WTC11 (cell line): ENCODE data around the gene ZPLD1.

ENCODE experiments used
- CREB1 ChIP-seq: sonication (generic); formaldehyde crosslinking; IDR thresholded peaks from 2 replicates; pipeline ENCODE4 v1.8.0; 2023; ENCODE audit warnings: mild to moderate bottlenecking, missing genetic modification reagents
- GABPB1 ChIP-seq: sonication (generic); formaldehyde crosslinking; IDR thresholded peaks from 2 replicates; pipeline ENCODE4 v1.8.1; 2023; ENCODE audit warnings: mild to moderate bottlenecking, missing genetic modification reagents
- NFYB ChIP-seq: sonication (generic); formaldehyde crosslinking; conservative IDR thresholded peaks from 2 replicates; pipeline ENCODE4 v1.8.0; 2022; ENCODE audit warnings: low read depth, missing genetic modification reagents
- TF ChIP-seq, protein P1 (sequence below): sonication (generic); formaldehyde crosslinking; IDR thresholded peaks from 2 replicates; pipeline ENCODE4 v1.8.0; 2022; ENCODE audit warnings: mild to moderate bottlenecking, missing genetic modification reagents
- TF ChIP-seq, protein P2 (sequence below): fragments of 200-600 bp; IDR thresholded peaks from 2 replicates; pipeline ENCODE4 v1.8.0; 2022; ENCODE audit warnings: antibody characterized with exemption
- TF ChIP-seq, protein P3 (sequence below): sonication (generic); formaldehyde crosslinking; conservative IDR thresholded peaks from 2 replicates; pipeline ENCODE4 v1.8.1; 2022; ENCODE audit warnings: mild to moderate bottlenecking, missing genetic modification reagents

GRCh38 chr3:102457644-102458043 lies 22.8 kb downstream of the ZPLD1 start:
- TF ChIP-seq, protein P1, sequence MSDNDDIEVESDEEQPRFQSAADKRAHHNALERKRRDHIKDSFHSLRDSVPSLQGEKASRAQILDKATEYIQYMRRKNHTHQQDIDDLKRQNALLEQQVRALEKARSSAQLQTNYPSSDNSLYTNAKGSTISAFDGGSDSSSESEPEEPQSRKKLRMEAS (CRISPR knock-in tag) = no peak
- no peak for TF ChIP-seq CREB1
- TF ChIP-seq, protein P2, sequence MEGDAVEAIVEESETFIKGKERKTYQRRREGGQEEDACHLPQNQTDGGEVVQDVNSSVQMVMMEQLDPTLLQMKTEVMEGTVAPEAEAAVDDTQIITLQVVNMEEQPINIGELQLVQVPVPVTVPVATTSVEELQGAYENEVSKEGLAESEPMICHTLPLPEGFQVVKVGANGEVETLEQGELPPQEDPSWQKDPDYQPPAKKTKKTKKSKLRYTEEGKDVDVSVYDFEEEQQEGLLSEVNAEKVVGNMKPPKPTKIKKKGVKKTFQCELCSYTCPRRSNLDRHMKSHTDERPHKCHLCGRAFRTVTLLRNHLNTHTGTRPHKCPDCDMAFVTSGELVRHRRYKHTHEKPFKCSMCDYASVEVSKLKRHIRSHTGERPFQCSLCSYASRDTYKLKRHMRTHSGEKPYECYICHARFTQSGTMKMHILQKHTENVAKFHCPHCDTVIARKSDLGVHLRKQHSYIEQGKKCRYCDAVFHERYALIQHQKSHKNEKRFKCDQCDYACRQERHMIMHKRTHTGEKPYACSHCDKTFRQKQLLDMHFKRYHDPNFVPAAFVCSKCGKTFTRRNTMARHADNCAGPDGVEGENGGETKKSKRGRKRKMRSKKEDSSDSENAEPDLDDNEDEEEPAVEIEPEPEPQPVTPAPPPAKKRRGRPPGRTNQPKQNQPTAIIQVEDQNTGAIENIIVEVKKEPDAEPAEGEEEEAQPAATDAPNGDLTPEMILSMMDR = no peak
- no peak for TF ChIP-seq NFYB (CRISPR knock-in tag)
- no peak for TF ChIP-seq GABPB1 (CRISPR knock-in tag)
- TF ChIP-seq, protein P3, sequence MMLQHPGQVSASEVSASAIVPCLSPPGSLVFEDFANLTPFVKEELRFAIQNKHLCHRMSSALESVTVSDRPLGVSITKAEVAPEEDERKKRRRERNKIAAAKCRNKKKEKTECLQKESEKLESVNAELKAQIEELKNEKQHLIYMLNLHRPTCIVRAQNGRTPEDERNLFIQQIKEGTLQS = no peak
